ENCODE measurements around the gene MYO7B. TPM values are rescaled to one million over a fixed set of nuclear protein-coding genes. Genes with fewer than 3 reads are reported as not detected.

MYO7B gene
- total RNA-seq, 4 donors from 2014 or later: 0.27 to 0.77 (median 0.54) TPM; not detected in 1

DNA sequence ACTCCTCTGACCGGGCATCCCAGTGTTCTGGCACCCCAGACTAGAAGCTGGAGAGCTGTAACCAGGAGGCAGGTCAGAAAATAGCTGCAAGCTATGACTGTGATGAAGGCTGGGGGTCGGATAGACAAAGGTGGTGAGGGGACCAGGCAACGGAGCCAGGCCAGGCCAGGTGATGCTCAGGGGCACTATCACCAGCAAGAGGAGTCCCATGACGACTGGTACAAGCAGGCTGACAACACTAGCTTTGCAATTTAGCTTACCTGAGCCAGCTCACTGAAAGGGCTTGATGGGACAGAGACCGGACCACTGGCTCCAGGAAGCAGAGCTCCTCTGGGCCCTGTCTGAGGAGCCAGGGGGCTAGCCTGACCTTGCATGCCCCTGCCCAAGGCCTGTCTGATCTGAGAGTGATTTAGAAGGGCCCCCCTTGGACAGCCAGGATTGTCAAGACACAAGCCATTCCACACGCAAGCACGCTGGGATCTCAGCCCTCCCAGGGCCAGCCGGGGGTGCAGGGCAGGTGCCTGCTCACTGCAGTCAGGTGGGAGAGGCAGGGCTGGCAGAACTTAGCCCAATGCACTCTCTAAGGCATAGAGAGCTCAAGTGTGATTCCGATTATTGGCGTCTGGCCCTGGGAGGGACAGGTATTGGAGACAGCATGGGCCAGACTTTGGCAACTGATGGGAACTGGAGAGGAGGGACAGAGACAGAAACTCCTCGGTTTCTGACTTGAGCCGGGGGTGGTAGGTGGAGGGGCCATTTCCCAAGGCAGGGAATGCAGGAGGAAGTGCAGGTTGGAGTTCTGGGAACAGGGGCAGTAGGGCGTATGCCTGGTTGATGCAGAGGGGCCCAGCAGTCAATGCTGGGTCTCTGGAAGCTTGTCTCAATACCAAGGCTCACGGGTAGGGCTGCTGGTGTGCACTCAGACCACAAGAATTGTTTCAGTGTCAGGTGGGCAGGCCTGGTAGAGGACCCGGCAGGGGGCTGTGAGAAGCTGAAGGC lies 47.7 kb downstream of the MYO7B start:
- H3K36me3 ChIP-seq: no peaks in the 10 kb centered on the region
- TF ChIP-seq POLR2A (IDR thresholded peaks at IDR 0.05) (no peak), POLR2AphosphoS5 (IDR thresholded peaks at IDR 0.05) (no peak), EP300 (IDR thresholded peaks at IDR 0.05) (no peak)
- TF ChIP-seq, protein P1, sequence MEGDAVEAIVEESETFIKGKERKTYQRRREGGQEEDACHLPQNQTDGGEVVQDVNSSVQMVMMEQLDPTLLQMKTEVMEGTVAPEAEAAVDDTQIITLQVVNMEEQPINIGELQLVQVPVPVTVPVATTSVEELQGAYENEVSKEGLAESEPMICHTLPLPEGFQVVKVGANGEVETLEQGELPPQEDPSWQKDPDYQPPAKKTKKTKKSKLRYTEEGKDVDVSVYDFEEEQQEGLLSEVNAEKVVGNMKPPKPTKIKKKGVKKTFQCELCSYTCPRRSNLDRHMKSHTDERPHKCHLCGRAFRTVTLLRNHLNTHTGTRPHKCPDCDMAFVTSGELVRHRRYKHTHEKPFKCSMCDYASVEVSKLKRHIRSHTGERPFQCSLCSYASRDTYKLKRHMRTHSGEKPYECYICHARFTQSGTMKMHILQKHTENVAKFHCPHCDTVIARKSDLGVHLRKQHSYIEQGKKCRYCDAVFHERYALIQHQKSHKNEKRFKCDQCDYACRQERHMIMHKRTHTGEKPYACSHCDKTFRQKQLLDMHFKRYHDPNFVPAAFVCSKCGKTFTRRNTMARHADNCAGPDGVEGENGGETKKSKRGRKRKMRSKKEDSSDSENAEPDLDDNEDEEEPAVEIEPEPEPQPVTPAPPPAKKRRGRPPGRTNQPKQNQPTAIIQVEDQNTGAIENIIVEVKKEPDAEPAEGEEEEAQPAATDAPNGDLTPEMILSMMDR (IDR thresholded peaks at IDR 0.05): no peak

DNA sequence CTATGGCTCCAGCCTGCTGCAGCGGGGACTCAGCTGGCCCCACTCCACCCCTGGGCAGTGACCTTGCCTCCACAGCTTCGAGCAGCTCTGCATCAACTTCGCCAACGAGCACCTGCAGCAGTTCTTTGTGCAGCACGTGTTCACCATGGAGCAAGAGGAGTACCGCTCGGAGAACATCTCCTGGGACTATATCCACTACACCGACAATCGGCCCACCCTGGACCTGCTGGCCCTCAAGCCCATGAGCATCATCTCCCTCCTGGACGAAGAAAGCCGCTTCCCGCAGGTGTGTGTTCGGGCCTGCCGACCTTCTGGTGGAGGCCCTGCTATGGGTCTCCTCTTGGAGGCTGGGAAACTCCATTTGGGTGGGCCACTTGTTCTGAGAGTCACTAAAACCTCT lies 48.6 kb downstream of the MYO7B start:
- Histone ChIP-seq H3K9me3 (no peaks in the 10 kb centered on the region), H3K27ac (no peak overlapping the region), H3K4me1 (no peaks in the 10 kb centered on the region), H3K36me3 (no peaks in the 10 kb centered on the region), H3K27me3 (no peaks in the 10 kb centered on the region), H3K4me3 (no peak overlapping the region)
- TF ChIP-seq, protein P1 (IDR thresholded peaks at IDR 0.05): no peak
- TF ChIP-seq POLR2AphosphoS5 (IDR thresholded peaks at IDR 0.05): no peak
- TF ChIP-seq EP300 (IDR thresholded peaks at IDR 0.05): no peak
- no peak for TF ChIP-seq POLR2A (IDR thresholded peaks at IDR 0.05)
- ATAC-seq: no peak
- 86% methylated on average over 5 of the region's 14 CpGs; no CpG with 5 or more reads in 1 of the 2 donors for WGBS, 2 donors (ENCODE audit: low coverage in 1 of 2)

More for the DNA sequence above, 47.7 kb downstream of the MYO7B start:
- no peak for ATAC-seq
- Histone ChIP-seq H3K27me3 (no peaks in the 10 kb centered on the region), H3K4me3 (no peak overlapping the region), H3K27ac (no peak overlapping the region), H3K9me3 (no peaks in the 10 kb centered on the region), H3K4me1 (no peaks in the 10 kb centered on the region)
- WGBS, 2 donors (ENCODE audit: low coverage in 1 of 2): 77 to 78% methylated on average over 4 to 8 of the region's 15 CpGs

DNA sequence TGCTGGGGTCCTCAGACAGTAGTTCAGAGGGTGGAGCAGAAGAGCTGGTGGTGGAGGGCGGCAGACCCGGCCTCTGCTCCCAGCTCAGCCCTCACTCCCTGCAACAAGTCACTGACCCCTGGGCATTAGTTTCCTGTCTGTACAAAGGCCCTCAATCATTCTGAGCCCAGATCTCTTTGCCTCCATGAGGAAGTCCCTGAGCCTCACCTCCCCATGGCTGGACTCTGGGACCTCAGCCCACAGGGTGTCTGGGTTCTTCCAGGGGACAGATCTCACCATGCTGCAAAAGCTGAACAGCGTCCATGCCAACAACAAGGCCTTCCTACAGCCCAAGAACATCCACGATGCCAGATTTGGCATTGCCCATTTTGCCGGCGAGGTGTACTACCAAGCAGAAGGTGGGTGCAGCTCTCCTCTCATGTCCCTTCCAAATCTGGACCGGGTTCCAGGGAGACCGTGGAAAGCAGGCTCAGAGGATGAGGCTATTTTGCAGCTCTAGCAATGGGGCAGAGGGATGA lies 49.1 kb downstream of the MYO7B start:
- TF ChIP-seq POLR2AphosphoS5 (IDR thresholded peaks at IDR 0.05) (no peak), EP300 (IDR thresholded peaks at IDR 0.05) (no peak), POLR2A (IDR thresholded peaks at IDR 0.05) (no peak)
- TF ChIP-seq, protein P1 (IDR thresholded peaks at IDR 0.05): no peak
- Histone ChIP-seq H3K27me3 (no peaks in the 10 kb centered on the region), H3K4me1 (no peaks in the 10 kb centered on the region), H3K4me3 (no peak overlapping the region), H3K9me3 (no peaks in the 10 kb centered on the region), H3K36me3 (no peaks in the 10 kb centered on the region), H3K27ac (no peak overlapping the region)
- no peak for ATAC-seq
- 67 to 77% methylated on average over 3 to 5 of the region's 8 CpGs for WGBS, 2 donors (ENCODE audit: low coverage in 1 of 2)

DNA sequence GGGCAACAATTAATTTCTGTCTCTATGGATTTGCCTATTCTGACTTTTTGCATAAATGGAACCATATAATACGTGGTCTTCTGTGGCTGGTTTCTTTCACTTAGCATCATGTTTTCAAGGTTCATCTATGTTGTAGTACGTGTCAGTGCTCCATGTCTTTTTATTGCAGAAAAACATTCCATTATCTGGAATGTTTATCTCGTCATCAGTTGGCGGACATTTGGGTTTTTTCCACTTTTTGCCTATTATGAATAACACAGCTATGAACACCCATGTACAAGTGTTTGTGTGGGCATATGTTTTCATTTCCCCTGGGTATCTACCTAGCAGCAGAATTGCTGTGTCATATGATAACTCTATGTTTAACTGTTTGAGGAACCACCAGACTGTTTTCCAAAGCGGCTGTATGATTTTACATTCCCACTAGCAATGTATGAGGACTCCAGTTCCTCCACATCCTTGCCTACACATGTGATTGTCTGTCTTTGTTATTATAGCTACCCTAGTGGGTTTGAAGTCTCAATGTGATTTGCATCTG lies 49.9 kb downstream of the MYO7B start:
- Histone ChIP-seq H3K27ac (no peak overlapping the region), H3K27me3 (no peaks in the 10 kb centered on the region), H3K36me3 (no peaks in the 10 kb centered on the region), H3K4me3 (no peak overlapping the region), H3K4me1 (no peaks in the 10 kb centered on the region), H3K9me3 (no peaks in the 10 kb centered on the region)
- no peak for ATAC-seq
- whole genome bisulfite sequencing, 2 donors (ENCODE audit: low coverage in 1 of 2): 91 to 95% methylated on average over 5 of the region's 5 CpGs
- TF ChIP-seq POLR2A (IDR thresholded peaks at IDR 0.05) (no peak), POLR2AphosphoS5 (IDR thresholded peaks at IDR 0.05) (no peak), EP300 (IDR thresholded peaks at IDR 0.05) (no peak)
- TF ChIP-seq, protein P1 (IDR thresholded peaks at IDR 0.05): no peak

All from gastroesophageal sphincter (tissue), 4 donors.